Measurements from ENCODE around the gene NAALADL2.

- no peak for TF ChIP-seq POLR2A (IDR thresholded peaks at IDR 0.05; ENCODE audit: low read length)
- no peak for TF ChIP-seq GATA1 (IDR thresholded peaks at IDR 0.05; ENCODE audit: low read depth, low read length)
Measured at GRCh38 chr3:175392653-175393052, 533.5 kb downstream of the NAALADL2 start.

All from erythroblast (primary cell).